HUDEP-2 (cell line): Measurements from ENCODE around the gene SOX8.

Experiments
- DNase-seq, 76 experiments: peaks; one replicate each; lab custom pipeline; 2025; ENCODE audit not compliant: unreplicated experiment in 76 of 76; lab: John Stamatoyannopoulos, UW

The SOX8 gene

DNA sequence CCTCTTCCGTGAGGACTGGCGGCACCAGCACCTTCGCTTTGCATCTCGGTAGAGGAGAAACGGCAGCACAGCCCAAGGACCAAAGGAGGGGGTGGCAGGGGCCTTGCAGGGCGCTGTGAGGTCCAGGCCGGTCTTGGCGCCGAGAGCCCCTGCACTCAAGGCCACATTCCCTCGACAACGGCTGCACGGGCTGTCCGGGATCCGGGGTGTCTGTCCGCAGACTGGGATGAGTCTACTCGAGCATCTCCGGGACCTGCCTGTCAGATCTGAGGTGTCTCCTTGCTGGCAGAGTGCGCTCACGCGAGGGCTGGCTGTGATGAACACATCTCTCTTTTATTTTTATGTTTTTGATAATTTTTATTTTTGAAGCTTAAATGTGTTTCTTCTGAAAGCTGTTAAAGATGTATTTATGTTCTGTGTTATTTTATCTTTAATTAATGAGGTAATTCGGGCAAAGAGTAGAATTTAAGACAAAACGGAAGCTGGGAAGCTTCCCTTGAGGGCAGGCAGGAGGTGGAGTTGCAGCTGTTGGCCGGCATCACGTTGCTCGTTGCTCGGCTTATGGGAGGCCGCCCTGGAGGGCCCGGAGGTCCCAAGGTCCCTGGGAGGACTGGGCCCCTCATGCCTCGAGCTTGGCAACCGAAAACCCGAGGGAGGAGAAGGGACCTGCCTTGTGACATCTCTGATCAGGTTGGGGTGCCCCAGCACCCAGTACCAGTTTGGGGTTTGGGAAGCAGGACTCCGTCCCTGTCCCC lies 4.3 kb downstream of the SOX8 start:
- DNase-seq: no peak

DNA sequence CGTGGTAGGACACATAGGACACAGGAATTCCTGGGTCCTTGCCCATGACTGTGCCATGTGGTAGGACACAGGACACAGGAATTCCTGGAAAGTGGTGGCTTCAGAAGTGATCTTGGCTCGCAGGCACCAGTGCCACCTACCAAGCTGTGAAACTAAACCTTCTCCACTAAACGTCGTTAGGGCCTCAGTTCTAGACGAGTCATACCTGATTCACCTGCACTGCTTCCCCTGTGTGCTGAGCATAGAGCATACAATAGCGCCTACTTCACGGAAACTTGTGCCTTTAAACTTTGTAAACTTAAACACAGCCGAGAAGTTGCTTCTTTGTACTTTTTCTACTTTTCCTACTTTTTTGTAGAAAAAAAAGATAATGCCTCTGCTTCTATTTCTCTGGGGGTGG lies 4.8 kb downstream of the SOX8 start:
- no peak for DNase-seq

DNA sequence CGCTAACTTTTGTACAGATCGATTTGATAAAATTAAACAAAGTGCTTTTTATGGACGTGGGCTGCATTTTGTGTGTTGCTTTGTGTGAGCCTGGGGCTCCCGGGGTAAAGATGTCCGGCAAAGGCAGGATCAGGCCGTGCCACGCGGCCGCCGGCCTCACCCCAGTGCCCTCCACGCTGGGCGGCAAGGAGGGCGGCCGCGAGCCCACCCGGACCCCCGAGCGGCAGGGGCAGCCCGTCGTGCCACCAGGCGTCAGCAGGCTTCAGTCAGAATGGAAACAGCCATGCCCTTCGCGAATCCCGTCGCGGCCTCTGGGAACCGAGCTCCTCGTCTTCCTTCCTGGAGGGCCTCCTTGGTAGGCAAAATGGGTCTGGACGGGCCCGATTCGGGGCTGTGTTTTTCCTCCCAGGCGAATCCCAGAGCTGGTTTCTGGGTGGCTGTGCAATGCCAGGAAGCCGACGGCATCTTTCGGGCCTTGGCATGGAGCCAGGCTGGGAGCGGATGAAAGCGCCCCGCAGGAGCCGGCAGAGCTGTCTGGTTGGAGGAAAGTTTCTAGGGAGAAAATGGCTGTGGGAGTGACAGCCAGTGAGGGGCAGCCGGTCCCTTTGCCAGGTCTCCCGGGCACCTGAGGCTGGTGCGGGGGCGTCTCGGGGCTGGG lies 5.5 kb downstream of the SOX8 start:
- DNase-seq: no peak

DNA sequence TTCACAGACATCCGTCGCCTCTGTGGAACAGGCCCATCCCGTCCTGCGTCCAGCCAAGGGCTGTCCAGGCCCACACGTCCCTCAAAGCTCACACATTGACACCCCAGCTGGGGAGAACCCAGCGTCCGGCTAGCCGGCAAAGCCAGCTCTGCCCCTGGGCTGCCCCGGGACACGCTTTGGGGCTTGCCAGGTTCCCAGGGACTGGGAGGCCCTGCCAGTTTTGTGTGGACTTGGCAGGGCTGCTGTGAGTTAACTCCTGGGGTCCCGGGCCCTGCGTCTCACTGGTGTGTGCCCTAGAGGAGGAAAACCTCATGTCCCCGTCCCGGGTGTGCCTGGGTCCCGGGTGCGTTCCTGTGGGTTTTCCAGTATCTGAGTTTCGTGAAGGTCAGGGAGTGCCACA lies 6.3 kb downstream of the SOX8 start:
- no peak for DNase-seq

DNA sequence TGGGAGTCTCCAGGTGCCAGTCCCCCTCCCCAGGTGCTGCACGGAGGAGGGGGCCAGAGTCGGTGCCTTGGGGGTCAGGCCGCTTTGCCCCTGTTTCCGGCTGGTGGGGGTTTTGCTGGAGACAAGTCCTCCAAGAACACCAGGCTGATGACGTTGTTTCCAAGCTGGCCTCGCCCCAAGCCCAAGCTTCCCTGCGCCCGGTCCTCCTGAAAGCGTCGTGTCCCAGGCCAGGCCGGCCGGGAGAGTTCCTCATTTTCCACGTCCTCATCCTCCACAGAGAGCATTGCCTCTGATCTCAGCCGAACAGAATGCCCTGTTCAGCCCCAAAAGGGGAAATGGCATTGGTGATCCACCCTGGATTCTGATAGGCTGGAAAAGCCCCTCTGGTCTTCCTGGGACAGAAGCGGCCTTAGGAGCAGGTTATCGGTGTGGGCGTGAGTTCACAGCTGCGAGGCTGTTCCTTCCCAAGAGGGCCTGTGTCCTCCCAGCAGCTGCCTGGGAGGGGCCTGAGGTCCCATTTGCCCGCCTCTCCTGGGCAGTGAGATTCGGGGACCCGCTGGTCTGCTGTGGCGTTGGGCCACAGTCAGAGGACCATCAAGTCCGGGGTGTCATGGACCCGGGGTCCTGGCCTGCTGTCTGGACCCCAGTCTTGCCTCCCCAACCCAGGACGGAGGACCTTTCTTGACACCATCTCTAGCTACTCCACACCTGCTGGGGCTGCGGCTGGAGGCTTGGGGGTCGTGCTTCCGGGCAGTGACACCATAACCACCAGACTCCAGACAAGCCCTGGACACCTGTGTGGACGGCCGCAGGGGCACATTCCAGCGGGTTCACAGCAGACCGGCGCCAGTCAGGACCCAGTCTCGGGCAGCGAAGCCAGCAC lies 7.1 kb downstream of the SOX8 start:
- no peak for DNase-seq

DNA sequence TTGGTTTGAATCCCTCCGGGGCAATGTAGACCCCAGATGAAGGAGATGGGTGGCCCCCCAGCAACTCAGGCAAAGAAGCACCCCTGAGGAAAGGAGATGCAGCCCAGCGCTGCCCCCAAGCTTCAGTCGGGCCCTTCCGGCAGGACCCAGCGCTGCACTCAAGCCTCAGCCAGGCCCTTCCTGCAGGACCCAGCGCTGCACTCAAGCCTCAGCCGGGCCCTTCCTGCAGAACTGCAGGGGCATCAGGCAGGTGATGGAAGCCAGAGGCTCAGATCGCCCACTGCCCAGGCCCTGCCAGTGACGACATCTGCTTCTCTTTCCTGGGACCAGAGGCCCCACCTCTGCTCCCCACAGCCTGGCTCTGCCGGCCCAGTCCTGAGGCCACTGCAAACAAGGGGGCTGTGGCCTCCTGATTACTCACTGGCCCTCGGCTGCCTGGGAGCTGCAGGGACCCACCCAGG lies 7.8 kb downstream of the SOX8 start:
- no peak for DNase-seq

- no peak for DNase-seq
These were observed 9.1 kb downstream of the SOX8 start for GRCh38 chr16:990516-991291.

DNA sequence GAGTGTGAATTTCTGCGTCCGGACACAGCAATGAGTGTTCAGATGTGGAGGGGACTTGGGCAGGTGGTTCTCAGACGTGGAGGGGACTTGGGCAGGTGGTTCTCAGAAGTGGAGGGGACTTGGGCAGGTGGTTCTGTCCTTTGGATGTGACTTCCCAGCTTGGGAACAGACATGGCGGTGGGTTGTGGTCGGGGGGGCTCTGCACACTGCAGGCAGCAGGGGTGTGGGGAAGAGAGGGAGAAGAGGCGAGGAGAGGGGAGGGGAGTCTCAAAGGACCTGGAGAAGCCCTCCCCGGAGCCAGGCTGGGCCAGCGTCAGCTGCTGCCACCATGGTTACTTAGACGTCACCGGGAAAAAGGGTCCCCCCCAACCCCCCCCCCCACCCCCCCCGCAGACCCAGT lies 9.8 kb downstream of the SOX8 start:
- no peak for DNase-seq

- no peak for DNase-seq
These were observed 10.2 kb downstream of the SOX8 start for GRCh38 chr16:991773-992172.

GRCh38 chr16:993731-994130 lies 12.2 kb downstream of the SOX8 start:
- DNase-seq: no peak

- no peak for DNase-seq
These were observed 13.5 kb downstream of the SOX8 start for GRCh38 chr16:995087-995486.

- DNase-seq: no peak
These were observed 14.2 kb downstream of the SOX8 start for GRCh38 chr16:995783-996182.

DNA sequence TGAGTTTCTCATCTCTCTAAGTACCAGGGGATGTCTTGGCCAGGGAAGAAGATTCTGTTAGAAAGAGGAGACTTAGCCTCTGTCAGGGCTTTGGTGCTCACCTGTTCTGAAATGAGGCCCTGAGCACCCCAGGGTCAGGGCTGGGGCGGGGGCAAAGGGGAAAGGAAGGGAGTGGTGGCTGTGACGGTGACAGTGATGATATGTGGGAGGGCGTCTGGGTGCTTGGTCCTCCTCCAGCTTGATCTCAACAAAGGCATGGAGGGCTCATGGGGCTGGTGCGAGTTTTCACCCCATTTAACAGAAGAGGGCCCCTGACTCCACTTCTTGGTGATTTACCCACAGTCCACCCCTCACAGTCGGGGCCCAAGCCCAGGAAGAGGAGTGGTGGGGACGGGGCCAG lies 15.1 kb downstream of the SOX8 start:
- no peak for DNase-seq

DNA sequence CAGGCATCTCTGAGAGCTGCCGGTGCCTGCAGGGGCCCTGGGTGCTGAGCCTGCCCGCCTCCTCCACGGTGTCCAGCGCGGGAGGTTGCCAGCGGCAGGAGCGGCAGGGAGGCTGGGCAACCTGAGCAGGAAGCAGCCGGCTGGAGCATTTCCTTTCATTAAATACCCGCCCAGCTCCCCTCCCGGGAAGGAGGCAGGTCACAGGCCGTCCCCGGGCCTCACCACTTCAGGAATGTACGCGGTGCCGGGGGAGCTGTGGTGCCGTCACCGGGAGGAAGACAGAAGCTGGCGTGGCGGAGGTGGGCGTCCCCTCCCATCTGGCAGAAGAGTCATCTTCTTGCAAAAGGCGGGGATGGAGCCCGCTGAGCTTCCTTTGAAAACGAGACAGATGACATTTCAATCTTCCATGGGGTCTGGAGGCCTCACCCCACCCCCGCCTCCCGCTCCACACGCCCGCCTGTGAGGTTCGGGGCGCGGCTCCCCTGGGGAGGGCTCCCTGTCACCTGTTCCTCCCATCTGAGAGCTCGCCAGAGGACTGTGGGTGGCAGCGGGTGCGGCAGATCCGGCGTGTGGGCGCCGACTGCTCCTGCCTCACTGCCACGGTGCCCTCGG lies 16.0 kb downstream of the SOX8 start:
- DNase-seq: no peak

GRCh38 chr16:998211-998610 lies 16.6 kb downstream of the SOX8 start:
- no peak for DNase-seq

DNA sequence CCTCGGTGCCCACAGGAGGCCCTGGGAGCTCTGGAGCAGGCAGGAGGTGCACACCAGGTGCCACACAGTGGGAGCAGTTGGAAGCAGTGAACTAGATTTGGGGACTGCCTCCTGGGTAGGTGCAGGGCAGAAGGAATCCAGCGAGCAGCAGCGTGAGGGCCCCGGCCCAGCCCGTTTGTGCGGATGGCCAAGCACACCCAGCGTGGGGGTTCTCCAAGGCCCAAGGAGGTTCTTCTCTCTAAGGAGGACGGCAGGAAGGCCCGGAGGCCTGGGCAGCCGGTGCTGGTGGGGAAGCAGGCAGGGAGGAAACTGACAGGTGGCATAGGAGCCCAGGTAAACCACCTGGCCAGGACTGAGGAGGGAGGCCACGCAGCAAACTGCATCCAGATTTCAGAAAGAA lies 17.0 kb downstream of the SOX8 start:
- DNase-seq: no peak

GRCh38 chr16:999677-1000076 lies 18.1 kb downstream of the SOX8 start:
- DNase-seq: no peak

- DNase-seq: no peak
These were observed 19.0 kb downstream of the SOX8 start for GRCh38 chr16:1000608-1001007.

GRCh38 chr16:1001096-1001495 lies 19.5 kb downstream of the SOX8 start:
- DNase-seq: no peak
